8988T (cell line): Measurements from ENCODE around the gene IL6R.
A peak's percentile ranks its signal among the peaks of the same experiment; 100 is the strongest.

Experiments used
- DNase-seq: peaks from one replicate; pipeline ENCODE4 v3.0.0; 2011

Gene IL6R

DNA sequence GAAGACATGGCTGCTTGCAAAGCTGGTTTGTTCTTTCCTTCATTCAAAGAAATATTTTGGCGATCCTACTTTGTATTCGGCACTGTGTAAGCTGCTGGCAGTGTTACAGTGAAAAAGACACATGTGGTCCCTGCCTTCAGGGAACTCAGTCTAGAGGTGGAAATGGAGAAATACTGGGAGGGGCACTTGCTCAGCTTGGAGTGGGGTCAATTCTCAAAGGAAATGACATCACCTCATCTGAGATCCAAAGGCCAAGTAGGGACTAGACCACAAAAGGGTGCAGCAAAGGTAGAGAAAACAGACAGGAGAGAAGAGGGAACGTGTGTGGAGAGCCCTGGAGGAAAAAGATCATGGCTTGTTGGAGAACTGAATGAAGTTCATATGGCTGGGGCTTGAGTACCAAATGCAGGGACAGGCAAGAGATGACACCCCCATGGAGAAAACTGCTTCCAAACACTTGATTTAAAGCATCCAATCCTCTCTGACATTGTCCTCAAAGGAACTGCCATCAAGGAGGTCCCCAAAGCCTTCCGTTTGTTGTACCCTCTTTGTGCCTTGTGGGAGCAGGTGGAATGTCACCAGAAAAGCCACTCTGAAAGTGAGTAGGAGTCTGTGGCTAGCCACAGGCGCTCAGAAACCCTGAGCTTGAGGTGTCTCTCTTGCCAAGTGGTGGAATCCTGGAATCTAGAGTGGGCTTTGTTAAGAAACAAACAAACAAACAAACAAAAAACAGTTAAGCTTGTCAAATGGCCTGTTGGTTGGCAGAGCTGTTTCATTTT lies 48.6 kb downstream of the IL6R start:
- DNase-seq = no peak

DNA sequence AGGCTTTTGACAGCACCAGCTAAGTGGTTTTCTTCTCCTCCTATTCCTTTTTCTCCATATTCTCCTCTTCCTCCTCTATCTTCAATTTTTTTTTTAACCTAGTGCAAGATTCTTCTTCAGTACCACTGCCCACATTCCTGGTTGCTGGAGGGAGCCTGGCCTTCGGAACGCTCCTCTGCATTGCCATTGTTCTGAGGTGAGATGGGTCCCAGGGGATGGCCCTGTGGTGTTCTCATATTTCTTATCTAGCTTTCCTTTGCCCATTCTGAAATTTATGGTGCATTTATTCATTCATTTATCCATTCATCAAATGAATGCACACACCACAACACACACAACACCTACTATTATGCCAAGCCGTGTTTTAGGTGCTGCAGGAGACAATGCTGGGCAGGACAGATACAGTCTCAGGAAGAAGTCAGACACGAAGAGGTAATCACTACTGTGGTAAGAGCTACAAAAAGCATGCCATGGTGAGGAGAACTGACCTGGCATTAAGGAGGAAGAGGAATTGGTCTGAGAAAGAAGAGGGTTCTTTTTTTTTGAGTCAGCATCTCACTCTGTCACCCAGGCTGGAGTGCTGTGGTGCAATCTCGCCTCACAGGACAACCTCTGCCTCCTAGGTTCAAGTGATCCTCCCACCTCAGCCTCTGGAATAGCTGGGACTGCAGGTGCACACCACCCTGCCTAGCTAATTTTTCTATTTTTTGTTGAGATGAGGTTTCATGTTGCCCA lies 49.4 kb downstream of the IL6R start:
- DNase-seq = no peak

DNA sequence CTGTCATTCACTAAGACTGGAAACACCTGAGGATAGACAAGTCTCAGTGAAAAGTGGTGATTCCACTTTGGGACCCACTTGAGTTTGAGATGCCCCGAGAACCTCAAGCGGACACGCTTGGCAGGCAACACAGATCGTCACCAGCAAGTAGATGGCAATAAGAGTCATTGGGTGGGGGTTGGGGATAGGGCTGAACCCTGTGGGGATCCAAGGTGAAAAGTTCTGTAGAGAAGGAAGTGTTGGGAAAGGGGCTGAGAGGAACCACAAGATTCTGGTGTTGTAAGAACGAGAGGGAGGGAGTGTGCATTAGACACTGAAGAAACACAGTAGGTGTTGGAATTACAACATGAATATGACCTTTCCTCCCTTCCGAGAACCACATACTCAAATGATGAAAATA lies 51.5 kb downstream of the IL6R start:
- no peak for DNase-seq

DNA sequence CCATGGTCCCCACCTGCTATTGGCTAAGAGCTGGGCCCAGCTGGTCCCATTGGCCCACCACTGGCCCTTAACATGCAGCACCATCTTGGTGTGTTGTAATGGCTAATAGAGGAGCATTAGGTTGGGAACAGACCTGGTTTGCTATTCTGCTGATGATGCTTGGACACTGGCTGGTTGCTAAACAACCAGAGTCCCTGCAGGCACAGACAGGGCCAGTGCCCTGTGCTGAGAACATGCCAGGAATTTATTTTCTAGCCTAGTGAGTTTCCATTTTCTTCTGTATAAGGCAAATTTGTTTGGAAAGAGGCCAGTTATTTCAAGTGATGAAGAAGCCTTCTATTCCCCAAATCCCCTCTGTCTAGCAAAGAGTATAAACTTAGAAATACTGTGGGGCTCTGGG lies 53.9 kb downstream of the IL6R start:
- no peak for DNase-seq

DNA sequence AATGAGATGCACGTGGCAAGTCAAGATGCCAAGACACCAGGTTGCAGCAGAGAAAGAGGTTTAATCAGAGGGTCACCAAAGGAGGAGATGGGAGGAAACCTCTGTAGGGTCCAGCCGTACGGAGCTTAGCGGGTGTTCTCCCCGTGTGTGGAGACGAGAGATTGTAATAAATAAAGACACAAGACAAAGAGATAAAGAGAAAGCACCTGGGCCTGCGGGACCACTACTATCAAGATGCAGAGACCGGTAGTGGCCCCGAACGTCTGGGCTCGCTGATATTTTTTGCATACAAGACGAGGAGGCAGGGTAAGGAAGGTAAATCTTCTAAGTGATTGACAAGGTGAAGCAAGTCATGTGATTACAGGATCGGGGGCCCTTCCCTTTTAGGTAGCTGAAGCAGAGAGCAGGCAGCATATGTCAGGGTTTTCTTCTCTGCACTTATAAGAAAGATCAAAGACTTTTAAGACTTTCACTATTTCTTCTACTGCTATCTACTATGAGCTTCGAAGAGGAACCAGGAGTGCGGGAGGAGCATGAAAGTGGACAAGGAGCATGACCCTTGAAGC lies 55.6 kb downstream of the IL6R start:
- no peak for DNase-seq

DNA sequence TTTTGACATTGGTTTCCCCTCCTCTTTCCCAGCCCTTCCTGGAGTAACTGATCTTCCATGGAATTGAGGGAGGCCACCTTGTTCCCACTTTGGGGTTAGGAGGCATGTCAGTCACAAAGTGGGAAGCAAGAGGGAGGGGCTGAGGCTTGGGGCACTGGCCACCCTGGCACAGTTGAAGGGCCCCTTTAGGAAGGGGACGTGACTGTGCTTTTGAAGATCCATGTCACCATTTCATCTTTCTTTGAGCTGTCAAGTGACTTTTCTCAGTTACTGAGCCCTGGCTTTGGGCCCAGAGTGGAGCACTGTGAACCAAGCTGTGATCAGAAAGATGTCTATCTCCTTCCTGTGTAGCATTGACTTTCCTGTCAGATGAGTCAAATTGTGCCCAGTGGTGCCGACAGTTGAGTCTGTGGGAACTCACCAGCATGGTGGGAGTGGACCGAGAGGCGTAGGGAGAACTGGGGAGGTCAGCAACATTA lies 58.4 kb downstream of the IL6R start:
- DNase-seq = no peak

DNA sequence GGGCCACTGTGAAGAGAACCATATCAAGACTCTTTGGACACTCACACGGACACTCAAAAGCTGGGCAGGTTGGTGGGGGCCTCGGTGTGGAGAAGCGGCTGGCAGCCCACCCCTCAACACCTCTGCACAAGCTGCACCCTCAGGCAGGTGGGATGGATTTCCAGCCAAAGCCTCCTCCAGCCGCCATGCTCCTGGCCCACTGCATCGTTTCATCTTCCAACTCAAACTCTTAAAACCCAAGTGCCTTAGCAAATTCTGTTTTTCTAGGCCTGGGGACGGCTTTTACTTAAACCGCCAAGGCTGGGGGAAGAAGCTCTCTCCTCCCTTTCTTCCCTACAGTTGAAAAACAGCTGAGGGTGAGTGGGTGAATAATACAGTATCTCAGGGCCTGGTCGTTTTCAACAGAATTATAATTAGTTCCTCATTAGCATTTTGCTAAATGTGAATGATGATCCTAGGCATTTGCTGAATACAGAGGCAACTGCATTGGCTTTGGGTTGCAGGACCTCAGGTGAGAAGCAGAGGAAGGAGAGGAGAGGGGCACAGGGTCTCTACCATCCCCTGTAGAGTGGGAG lies 60.6 kb downstream of the IL6R start:
- DNase-seq = no peak

DNA sequence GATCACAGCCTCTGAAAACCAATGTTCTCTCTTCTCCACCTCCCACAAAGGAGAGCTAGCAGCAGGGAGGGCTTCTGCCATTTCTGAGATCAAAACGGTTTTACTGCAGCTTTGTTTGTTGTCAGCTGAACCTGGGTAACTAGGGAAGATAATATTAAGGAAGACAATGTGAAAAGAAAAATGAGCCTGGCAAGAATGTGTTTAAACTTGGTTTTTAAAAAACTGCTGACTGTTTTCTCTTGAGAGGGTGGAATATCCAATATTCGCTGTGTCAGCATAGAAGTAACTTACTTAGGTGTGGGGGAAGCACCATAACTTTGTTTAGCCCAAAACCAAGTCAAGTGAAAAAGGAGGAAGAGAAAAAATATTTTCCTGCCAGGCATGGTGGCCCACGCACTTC lies 61.1 kb downstream of the IL6R start:
- no peak for DNase-seq

DNA sequence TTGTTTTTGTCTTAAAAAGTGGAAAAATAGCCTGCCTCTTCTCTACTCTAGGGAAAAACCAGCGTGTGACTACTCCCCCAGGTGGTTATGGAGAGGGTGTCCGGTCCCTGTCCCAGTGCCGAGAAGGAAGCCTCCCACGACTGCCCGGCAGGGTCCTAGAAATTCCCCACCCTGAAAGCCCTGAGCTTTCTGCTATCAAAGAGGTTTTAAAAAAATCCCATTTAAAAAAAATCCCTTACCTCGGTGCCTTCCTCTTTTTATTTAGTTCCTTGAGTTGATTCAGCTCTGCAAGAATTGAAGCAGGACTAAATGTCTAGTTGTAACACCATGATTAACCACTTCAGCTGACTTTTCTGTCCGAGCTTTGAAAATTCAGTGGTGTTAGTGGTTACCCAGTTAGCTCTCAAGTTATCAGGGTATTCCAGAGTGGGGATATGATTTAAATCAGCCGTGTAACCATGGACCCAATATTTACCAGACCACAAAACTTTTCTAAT lies 61.8 kb downstream of the IL6R start:
- no peak for DNase-seq

DNA sequence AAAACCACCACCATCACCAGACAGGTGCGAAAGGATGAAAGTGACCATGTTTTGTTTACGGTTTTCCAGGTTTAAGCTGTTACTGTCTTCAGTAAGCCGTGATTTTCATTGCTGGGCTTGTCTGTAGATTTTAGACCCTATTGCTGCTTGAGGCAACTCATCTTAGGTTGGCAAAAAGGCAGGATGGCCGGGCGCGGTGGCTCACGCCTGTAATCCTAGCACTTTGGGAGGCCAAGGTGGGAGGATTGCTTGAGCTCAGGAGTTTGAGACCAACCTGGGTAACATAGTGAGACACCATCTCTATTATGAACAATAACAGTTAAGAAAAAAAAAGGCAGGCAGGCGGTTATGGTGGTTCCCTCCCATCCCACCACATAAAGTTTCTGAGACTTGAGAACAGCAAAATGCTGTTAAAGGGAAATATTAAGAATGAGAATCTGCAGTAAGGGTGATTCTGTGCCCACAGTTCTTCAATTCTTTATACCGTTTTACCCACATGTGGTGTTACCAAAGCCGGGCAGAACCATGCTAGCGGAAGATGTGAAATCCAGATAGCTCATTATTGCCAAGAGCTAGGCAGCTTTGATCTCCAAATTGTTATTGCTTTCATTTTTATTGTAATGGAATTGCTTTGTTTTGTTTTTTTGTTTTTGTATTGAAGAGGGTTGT lies 62.4 kb downstream of the IL6R start:
- DNase-seq = no peak

DNA sequence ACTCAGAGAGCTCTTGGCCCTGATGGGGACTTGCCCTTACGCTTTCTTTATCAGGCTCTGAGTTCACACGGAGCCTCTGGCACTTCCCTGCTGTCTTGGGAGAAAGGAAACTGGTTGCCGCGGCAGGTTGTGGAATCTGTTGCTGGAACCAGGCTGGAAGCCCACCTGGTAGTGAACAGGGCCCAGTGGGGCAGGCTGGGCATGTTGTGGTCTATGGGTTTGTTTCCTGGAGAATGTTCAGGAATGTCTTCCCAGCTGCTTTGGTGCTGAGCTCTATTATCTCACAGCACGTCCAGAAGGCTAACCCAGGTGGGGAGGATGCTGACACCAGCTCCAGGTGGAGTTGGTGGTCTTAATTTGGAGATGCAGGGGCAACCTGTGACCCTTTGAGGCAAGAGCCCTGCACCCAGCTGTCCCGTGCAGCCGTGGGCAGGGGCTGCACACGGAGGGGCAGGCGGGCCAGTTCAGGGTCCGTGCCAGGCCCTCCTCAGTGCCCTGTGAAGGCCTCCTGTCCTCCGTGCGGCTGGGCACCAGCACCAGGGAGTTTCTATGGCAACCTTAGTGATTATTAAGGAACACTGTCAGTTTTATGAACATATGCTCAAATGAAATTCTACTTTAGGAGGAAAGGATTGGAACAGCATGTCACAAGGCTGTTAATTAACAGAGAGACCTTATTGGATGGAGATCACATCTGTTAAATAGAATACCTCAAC lies 63.5 kb downstream of the IL6R start:
- DNase-seq = no peak

DNA sequence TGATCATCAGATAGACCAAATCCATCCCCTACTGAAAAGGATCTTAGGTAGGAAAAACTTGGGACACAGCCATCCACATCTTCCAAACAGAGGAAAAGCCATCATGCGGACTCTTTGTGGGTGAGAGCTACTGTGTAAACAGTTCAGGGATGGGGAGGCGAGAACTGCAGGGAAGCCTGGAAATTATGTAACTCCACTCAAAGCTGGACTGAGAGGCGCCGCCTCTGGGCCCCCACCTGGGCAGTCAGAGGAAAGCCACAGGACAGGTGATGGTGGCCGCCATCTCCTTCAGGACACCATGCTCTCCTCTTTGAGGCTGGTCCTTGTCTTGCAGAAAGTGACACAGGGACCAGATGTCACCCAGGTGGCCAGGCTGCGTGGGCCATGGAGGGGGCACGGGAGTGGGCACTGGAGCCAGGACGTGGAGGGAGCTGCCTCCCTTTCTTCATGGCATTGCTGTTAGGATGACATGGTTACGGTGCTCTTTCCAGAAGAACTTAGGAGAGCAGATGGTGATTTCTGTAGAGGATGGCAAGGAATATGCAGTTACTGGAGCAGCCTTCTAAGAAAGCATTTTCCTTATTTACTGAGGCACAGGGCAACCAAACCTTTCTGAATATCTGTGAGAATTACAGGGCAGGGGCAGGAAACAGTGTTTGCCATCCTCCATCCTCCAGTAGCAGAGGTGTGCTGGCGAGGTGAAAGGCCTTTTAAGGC lies 64.9 kb downstream of the IL6R start:
- no peak for DNase-seq

DNA sequence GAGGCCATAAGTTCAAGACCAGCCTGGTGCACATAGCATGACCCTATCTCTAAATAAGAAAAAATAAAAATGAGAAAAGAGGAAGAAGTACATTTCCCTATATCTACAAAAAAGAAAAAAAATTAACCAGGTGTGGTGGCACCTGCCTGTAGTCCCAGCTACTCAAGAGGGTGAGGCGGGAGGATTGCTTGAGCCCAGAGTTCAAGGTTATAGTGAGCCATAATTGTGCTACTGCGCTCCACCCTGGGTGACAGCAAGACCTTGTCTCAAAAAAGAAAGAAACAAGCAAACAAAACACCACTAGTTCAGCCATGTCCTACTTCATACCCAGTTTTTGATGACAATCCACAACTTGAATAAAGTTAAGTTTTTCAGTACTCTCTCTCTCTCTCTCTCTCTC lies 66.2 kb downstream of the IL6R start:
- no peak for DNase-seq

DNA sequence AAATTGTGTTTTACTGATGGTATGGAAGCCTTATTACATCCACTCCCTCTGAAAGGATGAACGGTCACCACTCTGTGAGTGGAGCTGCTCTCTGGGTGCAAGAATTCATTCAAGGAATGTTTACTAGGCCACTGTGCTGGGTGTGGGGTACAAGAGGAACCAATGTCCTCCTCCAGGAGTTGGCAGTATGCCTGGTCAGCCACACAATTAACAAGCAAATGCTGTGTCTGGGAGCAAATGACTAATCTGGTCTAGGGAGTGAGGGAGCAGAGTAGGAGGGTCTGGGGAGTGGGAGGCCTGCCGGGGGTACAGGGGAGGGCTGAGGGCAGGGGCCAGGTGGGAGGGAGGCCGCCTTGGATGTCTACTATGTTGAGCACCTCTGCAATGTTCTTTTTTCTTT lies 69.7 kb downstream of the IL6R start:
- DNase-seq = no peak

DNA sequence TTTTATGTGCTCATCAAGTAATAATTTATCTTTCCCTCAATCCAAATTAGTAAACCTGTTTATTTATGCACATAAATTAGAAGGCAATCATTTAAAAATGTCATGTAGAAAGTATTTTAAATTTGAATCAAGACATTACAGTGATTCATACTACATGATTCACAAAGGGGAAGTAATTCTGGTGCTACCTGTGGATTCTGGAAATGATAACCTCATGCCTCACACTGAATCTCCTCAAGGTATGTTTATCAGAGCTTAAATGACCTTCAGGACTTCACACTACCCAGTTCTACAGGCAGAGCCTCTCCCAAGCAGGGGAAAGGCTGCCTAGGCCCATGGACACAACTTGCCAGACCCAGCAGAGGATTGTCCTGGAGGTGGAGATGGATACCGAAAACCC lies 71.6 kb downstream of the IL6R start:
- DNase-seq = no peak

DNA sequence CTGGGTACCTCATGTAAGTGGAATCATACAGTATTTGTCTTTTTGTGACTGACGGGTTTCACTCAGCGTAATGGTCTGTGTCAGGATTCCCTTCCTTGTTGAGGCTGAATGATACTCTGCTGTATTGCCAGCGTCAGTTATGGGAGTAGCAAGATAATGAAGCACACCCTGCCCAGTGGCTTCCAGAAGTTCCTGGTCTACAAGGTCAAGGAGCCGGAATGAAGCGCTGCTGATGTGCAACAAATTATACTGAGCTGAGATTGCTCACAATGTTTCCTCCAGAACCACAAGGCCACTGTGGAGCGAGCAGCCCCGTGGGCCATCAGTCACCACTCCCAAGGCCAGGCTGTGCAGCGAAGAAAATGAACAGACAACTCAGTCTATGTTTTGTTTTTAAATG lies 72.9 kb downstream of the IL6R start:
- no peak for DNase-seq

DNA sequence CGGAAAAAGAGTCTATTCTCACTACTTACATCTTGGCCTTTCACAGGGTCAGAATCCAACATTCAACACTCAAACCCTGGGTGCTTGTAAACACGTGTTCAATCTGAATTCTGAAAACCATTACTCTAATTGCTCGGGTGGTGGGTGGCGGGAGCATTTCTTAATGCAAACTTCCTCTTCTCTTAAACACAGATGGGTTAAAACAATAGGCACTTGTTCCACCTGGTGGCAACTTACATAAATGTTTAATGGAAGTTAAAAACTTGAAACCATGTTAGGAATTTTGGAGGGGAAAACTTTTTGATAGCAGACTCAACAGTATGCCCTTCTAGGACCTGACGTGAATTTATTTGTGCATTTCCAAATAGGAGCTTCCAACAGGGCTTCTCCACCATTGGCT lies 73.5 kb downstream of the IL6R start:
- no peak for DNase-seq

DNA sequence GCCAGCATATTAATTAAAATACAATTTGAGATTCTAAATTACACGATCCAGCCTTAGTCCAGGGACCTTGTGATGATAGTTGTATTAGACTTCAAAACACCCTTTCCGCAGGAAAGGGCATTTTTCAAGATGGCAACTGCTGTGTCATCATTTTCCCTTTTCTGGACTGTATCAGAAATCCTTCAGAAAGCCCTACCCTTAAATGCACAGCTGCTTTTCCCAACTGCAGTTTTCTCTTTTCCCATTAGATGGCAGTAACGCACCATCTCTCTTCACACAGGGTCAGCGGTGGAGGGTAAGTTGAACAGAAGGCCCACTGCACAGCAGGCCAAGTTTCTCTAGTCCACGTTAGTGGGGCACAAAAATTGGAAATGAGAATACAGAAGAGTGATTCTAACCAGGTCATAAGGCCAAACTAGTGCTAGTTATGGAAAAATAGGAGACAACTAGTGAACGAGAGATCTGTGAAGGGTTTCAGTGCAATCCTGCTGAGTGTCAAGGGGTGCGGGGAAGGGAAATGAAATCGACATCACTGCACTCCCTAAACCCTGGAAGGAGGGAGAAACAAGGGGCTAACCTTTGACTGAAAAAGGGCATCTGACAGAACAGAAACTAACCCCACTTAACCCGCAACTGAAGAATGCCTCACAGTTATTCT lies 74.8 kb downstream of the IL6R start:
- peak; percentile 43 for DNase-seq

DNA sequence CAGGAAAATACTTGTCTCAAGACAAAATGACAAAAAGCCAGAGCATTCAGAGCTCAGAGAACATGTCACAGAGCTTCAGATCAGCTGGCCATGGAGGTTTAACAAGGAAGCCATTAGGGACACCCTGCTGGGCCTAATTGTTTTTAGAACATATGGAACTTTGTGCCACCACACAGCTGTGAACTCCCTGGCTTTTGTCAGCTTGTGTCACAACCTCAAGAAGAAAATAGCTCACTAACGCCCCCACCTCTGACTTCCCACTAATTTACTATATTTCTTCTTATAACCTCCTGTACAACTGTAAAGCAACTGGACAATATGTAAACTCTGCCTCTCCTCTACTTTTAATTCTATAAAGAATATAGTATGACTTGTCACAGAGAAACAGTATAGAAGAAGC lies 75.9 kb downstream of the IL6R start:
- DNase-seq = no peak

DNA sequence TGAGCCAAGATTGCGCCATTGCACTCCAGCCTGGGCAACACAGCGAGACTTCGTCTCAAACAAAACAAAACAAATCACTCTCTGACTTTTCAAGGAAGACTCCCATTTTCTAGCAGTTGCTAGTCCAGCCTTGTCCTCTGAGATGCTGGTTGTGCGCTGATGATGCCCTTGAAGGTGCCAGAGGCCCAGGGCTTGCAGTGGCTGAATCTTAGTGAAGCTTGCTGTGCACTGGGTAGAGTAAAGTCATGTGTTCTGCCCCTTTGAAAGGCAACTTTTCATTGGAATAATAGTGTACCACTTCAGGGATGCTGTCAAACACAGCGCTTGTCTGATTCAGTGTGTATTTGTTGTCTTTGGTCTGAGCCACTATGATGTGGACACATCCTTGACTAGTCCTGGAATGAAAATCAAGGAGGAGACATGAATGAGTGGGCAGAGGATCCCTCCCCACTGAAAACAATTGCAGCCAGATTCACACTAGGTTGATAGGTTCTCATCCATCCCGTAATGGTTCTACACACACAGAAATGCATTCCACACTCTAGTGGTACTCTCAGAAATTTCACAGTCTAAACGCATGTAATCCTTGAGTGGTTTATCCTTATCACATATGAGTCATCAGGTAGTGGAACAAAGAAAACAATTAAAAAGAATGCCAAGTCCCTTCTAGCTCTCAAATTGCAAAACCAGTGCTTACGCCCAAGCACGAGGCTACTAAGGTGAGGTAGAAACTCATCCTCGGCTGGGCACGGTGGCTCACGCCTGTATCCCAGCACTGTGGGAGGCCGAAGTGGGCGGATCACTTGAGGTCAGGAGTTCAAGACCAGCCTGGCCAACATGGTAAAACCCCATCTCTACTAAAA lies 79.0 kb downstream of the IL6R start:
- DNase-seq = no peak
